ENCODE results near the gene COPS8.

DNA sequence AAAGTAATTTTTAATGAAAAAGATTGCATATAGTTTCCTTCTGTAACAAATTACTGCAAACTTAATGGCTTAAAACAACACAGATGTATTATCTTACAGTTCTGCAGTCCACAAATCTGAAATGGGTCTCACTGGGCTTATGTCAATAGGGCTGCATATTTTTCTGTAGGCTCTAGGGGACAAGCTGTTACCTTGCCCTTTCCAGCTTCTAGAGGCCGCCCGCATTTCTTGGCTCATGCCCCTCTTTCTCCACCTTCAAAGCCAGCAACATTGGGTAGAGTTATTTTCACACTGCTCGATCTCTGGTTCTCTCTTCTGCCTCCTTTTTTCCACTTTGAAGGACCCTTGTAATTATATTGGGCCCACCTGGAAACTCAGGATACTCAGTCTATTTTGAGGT is 16.7 kb downstream of the COPS8 start:
- TF ChIP-seq, protein P1, sequence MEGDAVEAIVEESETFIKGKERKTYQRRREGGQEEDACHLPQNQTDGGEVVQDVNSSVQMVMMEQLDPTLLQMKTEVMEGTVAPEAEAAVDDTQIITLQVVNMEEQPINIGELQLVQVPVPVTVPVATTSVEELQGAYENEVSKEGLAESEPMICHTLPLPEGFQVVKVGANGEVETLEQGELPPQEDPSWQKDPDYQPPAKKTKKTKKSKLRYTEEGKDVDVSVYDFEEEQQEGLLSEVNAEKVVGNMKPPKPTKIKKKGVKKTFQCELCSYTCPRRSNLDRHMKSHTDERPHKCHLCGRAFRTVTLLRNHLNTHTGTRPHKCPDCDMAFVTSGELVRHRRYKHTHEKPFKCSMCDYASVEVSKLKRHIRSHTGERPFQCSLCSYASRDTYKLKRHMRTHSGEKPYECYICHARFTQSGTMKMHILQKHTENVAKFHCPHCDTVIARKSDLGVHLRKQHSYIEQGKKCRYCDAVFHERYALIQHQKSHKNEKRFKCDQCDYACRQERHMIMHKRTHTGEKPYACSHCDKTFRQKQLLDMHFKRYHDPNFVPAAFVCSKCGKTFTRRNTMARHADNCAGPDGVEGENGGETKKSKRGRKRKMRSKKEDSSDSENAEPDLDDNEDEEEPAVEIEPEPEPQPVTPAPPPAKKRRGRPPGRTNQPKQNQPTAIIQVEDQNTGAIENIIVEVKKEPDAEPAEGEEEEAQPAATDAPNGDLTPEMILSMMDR (IDR thresholded peaks at IDR 0.05; ENCODE audit: control extremely low read depth in 1 of 3, insufficient read depth in 1 of 3, low read depth in 1 of 3, low read length in 3 of 3): no peak
- TF ChIP-seq POLR2AphosphoS5 (IDR thresholded peaks at IDR 0.05; ENCODE audit: low read depth, low read length): no peak

Measured in H1 (cell line).